ENCODE measurements around the gene MYL5. TPM values are rescaled to one million over a fixed set of nuclear protein-coding genes. Genes with fewer than 3 reads are reported as not detected.

MYL5 gene
- total and polyA plus RNA-seq, 2 of the 13 experiments (the other 11 are each of a cell fraction or from before 2014, with no cell fraction given), result 6.5 to 16.0 TPM

- no peak for FAIRE-seq
- Histone ChIP-seq H3K27ac (ENCODE audit: extremely low read length, insufficient read depth, low read length) (no peak overlapping the region), H3K27me3 (ENCODE audit: control insufficient read depth in 1 of 2, insufficient read depth in 2 of 2, low read length in 2 of 2) (peaks cover 16 to 63% of the 10 kb centered on the region in 2 experiments), H2AFZ (ENCODE audit: low read length) (no peak overlapping the region), H3K9me3 (ENCODE audit: low read length) (no peaks in the 10 kb centered on the region), H3K36me3 (replicated peaks in 1 of 2; ENCODE audit: control insufficient read depth in 1 of 2, insufficient read depth in 2 of 2, low read length in 2 of 2) (no peaks in the 10 kb centered on the region), H3K4me2 (ENCODE audit: low read depth, low read length) (no peak overlapping the region), H3K4me1 (ENCODE audit: insufficient read depth, low read length) (peaks cover 35% of the 10 kb centered on the region), H4K20me1 (ENCODE audit: insufficient read depth, low read length) (no peaks in the 10 kb centered on the region), H3K79me2 (ENCODE audit: insufficient read depth, low read length) (no peaks in the 10 kb centered on the region), H3K4me3 (replicated peaks in 1 of 3; ENCODE audit: insufficient read depth in 1 of 3, low read depth in 2 of 3, low read length in 3 of 3) (no peak overlapping the region), H3K9ac (ENCODE audit: insufficient read depth, low read depth, low read length) (no peak overlapping the region)
- WGBS (ENCODE audit: low lambda C conversion rate), result no CpG with 5 or more reads among the region's 7 CpGs
- DNase-seq (ENCODE audit: low spot score), result no peak
- intact Hi-C loops (cut with micrococcal nuclease; ENCODE audit: unreplicated experiment), result no loop called here
- ChIA-PET CTCF (ENCODE audit: low intra/inter-chr PET ratio, low total read pairs) (no interaction called here), POLR2A (interaction anchor here (1.2 kb wide), 1 partner anchor 25 kb away, joined by 3 read pairs; the partner anchor contains the start of genes ATP5ME and MYL5)
- no TSS peak for BruUV-seq (replicated peaks)
- no peak for ATAC-seq
- TF ChIP-seq ZNF562 (CRISPR knock-in tag; IDR thresholded peaks at IDR 0.05; ENCODE audit: borderline replicate concordance) (no peak), EED (CRISPR knock-in tag; IDR thresholded peaks at IDR 0.05) (no peak), ZNF616 (CRISPR knock-in tag; IDR thresholded peaks at IDR 0.05; ENCODE audit: low read depth) (no peak), HNF4G (IDR thresholded peaks at IDR 0.05; ENCODE audit: borderline replicate concordance, low read depth, low read length) (no peak), HNF4G (CRISPR knock-in tag; IDR thresholded peaks at IDR 0.05; ENCODE audit: borderline replicate concordance, low read depth) (no peak), ZBTB3 (CRISPR knock-in tag; IDR thresholded peaks at IDR 0.05; ENCODE audit: borderline replicate concordance, low read depth) (no peak), ASH2L (IDR thresholded peaks at IDR 0.05; ENCODE audit: insufficient read length, low read depth, low read length) (no peak), ZNF124 (CRISPR knock-in tag; IDR thresholded peaks at IDR 0.05) (no peak), DNMT3B (CRISPR knock-in tag; conservative IDR thresholded peaks at IDR 0.05) (no peak), GATA4 (IDR thresholded peaks at IDR 0.05; ENCODE audit: borderline replicate concordance, low read depth) (no peak), FOXJ3 (CRISPR knock-in tag; IDR thresholded peaks at IDR 0.05; ENCODE audit: borderline replicate concordance) (no peak), ZBTB21 (CRISPR knock-in tag; IDR thresholded peaks at IDR 0.05) (no peak), E2F1 (CRISPR knock-in tag; IDR thresholded peaks at IDR 0.05) (no peak), MLLT10 (CRISPR knock-in tag; IDR thresholded peaks at IDR 0.05) (no peak), POLR2A (IDR thresholded peaks at IDR 0.05; ENCODE audit: insufficient read depth in 1 of 2, low read depth in 2 of 2, low read length in 2 of 2) (no peak), ZNF256 (CRISPR knock-in tag; conservative IDR thresholded peaks at IDR 0.05) (no peak), RFX3 (CRISPR knock-in tag; IDR thresholded peaks at IDR 0.05) (no peak)
- in situ Hi-C loops (cut with HindIII; ENCODE audit: extremely low pct_ligation_motif_present, low pct_unique_long_range_greater_than_20kb), result no loop called here
Observed at GRCh38 chr4:649293-649625, 25.1 kb upstream of the MYL5 start.
